ENCODE results near the gene AMIGO1. TPM values are rescaled to one million over a fixed set of nuclear protein-coding genes. Genes with fewer than 3 reads are reported as not detected.

Gene AMIGO1
- total RNA-seq, 1 donor from 2014 or later, result 8.0 TPM

GRCh38 chr1:109547463-109548320 is 38.2 kb upstream of the AMIGO1 start:
- peaks cover 6% of the 10 kb centered on the region for H3K27me3 Mint-ChIP-seq (ENCODE audit: unreplicated experiment)
- H3K36me3 Mint-ChIP-seq (ENCODE audit: unreplicated experiment), result no peaks in the 10 kb centered on the region
- DNase-seq, result no peak
- H3K27ac Mint-ChIP-seq (ENCODE audit: unreplicated experiment), result peak overlapping the region; percentile 72
- peaks cover 15% of the 10 kb centered on the region for H3K4me1 Mint-ChIP-seq (ENCODE audit: low read depth, unreplicated experiment)
- H3K9me3 Mint-ChIP-seq (ENCODE audit: unreplicated experiment), result peaks cover 2% of the 10 kb centered on the region
- H3K4me3 Mint-ChIP-seq (ENCODE audit: unreplicated experiment), result peak overlapping the region; percentile 94
- no peak for TF ChIP-seq CTCF (IDR thresholded peaks at IDR 0.05; ENCODE audit: partially characterized antibody, unreplicated experiment)

- H3K27ac Mint-ChIP-seq (ENCODE audit: unreplicated experiment), result peak overlapping the region; percentile 53
- H3K4me3 Mint-ChIP-seq (ENCODE audit: unreplicated experiment), result peak overlapping the region; percentile 94
- peak; percentile 91 for DNase-seq
- peaks cover 2% of the 10 kb centered on the region for H3K9me3 Mint-ChIP-seq (ENCODE audit: unreplicated experiment)
- peaks cover 15% of the 10 kb centered on the region for H3K4me1 Mint-ChIP-seq (ENCODE audit: low read depth, unreplicated experiment)
- H3K27me3 Mint-ChIP-seq (ENCODE audit: unreplicated experiment), result peaks cover 6% of the 10 kb centered on the region
- TF ChIP-seq CTCF (IDR thresholded peaks at IDR 0.05; ENCODE audit: partially characterized antibody, unreplicated experiment), result peak; percentile 84
- H3K36me3 Mint-ChIP-seq (ENCODE audit: unreplicated experiment), result no peaks in the 10 kb centered on the region
These were observed 37.0 kb upstream of the AMIGO1 start for GRCh38 chr1:109546311-109547109.

- H3K4me3 Mint-ChIP-seq (ENCODE audit: unreplicated experiment), result peak overlapping the region; percentile 20
- peaks cover 13% of the 10 kb centered on the region for H3K4me1 Mint-ChIP-seq (ENCODE audit: low read depth, unreplicated experiment)
- peaks cover 2% of the 10 kb centered on the region for H3K9me3 Mint-ChIP-seq (ENCODE audit: unreplicated experiment)
- H3K27ac Mint-ChIP-seq (ENCODE audit: unreplicated experiment), result no peak overlapping the region
- no peaks in the 10 kb centered on the region for H3K36me3 Mint-ChIP-seq (ENCODE audit: unreplicated experiment)
- no peak for TF ChIP-seq CTCF (IDR thresholded peaks at IDR 0.05; ENCODE audit: partially characterized antibody, unreplicated experiment)
- no peak for DNase-seq
- peaks cover 6% of the 10 kb centered on the region for H3K27me3 Mint-ChIP-seq (ENCODE audit: unreplicated experiment)
These were observed 34.6 kb upstream of the AMIGO1 start for GRCh38 chr1:109543988-109544735.

- H3K27ac Mint-ChIP-seq (ENCODE audit: unreplicated experiment), result no peak overlapping the region
- TF ChIP-seq CTCF (IDR thresholded peaks at IDR 0.05; ENCODE audit: partially characterized antibody, unreplicated experiment), result no peak
- H3K4me1 Mint-ChIP-seq (ENCODE audit: low read depth, unreplicated experiment), result peaks cover 13% of the 10 kb centered on the region
- no peak for DNase-seq
- peak overlapping the region; percentile 34 for H3K4me3 Mint-ChIP-seq (ENCODE audit: unreplicated experiment)
- peaks cover 2% of the 10 kb centered on the region for H3K9me3 Mint-ChIP-seq (ENCODE audit: unreplicated experiment)
- peaks cover 3% of the 10 kb centered on the region for H3K27me3 Mint-ChIP-seq (ENCODE audit: unreplicated experiment)
- no peaks in the 10 kb centered on the region for H3K36me3 Mint-ChIP-seq (ENCODE audit: unreplicated experiment)
These were observed 33.9 kb upstream of the AMIGO1 start for GRCh38 chr1:109543283-109543987.
